GM23338 (cell line): ENCODE results near the gene SIRPA.

ENCODE experiments used
- CREB1 ChIP-seq: fragments of 250-450 bp; sonication (Bioruptor Pico); IDR thresholded peaks from 2 replicates; pipeline ENCODE4 v1.5.0; 2020; ENCODE audit warnings: low read depth, mild to moderate bottlenecking, moderate library complexity
- EZH2 ChIP-seq: fragments of 200-600 bp; sonication (generic); IDR thresholded peaks from one replicate; pipeline ENCODE4 v1.8.0; 2017; ENCODE audit warnings: antibody characterized with exemption, mild to moderate bottlenecking, low read depth; ENCODE audit not compliant: unreplicated experiment
- TF ChIP-seq, protein P1 (sequence below), 2 experiments: fragments of 200-600 bp in 1 of 2; sonication (generic) in 1 of 2; conservative IDR thresholded peaks; 2 replicates each; pipeline versions ENCODE4 v1.5.1 to v1.6.1; 2016 to 2017; ENCODE audit warnings: antibody characterized with exemption in 2 of 2, low read depth in 2 of 2, mild to moderate bottlenecking in 2 of 2, moderate library complexity in 1 of 2

DNA sequence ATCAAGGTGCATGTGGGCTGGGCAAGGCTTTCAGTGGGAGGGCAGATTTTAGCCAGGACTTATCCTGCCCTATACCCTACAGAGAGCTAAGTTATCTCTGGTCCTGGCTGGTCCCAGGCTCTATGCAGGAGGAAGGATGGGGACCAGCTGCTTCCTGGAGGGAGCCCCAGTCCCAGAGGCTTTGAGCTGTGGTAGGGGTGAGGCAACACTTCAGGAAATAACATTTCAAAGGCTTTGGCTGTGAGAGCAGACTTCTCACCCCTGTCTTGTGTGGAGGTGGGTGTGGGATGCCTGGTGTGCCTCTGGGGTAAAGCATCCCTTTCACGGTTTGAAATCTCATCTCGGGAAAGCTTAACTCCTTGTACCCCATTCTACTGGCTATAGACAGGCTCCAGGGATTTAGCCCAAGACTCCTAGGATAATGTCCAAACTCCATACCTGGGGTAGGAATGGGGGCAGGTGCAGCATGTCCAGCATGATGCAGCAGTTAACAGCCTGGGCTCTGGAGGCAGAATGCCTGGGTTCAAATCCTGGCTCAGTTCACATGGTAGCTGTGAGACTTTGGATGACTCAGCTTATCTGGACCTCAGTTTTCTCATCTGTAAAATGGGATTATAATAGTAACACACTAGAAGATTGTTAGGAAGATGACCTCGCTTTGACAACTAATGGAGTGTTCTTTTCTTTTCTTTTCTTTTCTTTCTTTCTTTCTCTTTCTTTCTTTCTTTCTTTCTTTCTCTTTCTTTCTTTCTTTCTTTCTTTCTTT, 27.5 kb upstream of the SIRPA start:
- no peak for TF ChIP-seq CREB1
- TF ChIP-seq, protein P1, sequence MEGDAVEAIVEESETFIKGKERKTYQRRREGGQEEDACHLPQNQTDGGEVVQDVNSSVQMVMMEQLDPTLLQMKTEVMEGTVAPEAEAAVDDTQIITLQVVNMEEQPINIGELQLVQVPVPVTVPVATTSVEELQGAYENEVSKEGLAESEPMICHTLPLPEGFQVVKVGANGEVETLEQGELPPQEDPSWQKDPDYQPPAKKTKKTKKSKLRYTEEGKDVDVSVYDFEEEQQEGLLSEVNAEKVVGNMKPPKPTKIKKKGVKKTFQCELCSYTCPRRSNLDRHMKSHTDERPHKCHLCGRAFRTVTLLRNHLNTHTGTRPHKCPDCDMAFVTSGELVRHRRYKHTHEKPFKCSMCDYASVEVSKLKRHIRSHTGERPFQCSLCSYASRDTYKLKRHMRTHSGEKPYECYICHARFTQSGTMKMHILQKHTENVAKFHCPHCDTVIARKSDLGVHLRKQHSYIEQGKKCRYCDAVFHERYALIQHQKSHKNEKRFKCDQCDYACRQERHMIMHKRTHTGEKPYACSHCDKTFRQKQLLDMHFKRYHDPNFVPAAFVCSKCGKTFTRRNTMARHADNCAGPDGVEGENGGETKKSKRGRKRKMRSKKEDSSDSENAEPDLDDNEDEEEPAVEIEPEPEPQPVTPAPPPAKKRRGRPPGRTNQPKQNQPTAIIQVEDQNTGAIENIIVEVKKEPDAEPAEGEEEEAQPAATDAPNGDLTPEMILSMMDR (conservative IDR thresholded peaks at IDR 0.05; ENCODE audit: low read depth in 2 of 2): no peak
- no peak for TF ChIP-seq EZH2
